ENCODE results near the gene PPCS.

PPCS gene

GRCh38 chr1:42456010-42456753, at the start of gene PPCS, which contains the start of gene ZMYND12:
PPCS (plus strand) TSS chr1:42456543; CDS start chr1:42456566, 23 bp downstream.
ZMYND12 (minus strand) TSS chr1:42456022; CDS start chr1:42455997, 25 bp downstream.
- peak; percentile 84 to 87 (median 85) for DNase-seq (ENCODE audit: low read depth in 3 of 3)

GRCh38 chr1:42414551-42415496, 41.5 kb upstream of the PPCS start:
- no peak for DNase-seq (ENCODE audit: low read depth in 3 of 3)

- no peak for DNase-seq (ENCODE audit: low read depth in 3 of 3)
These were observed 39.2 kb upstream of the PPCS start for GRCh38 chr1:42417166-42417565.

GRCh38 chr1:42418516-42418915, 37.8 kb upstream of the PPCS start:
- no peak for DNase-seq (ENCODE audit: low read depth in 3 of 3)

- no peak for DNase-seq (ENCODE audit: low read depth in 3 of 3)
These were observed 37.1 kb upstream of the PPCS start for GRCh38 chr1:42419126-42419821.

- no peak for DNase-seq (ENCODE audit: low read depth in 3 of 3)
These were observed 36.2 kb upstream of the PPCS start for GRCh38 chr1:42420121-42420520.

GRCh38 chr1:42420911-42421585, 35.3 kb upstream of the PPCS start:
- no peak for DNase-seq (ENCODE audit: low read depth in 3 of 3)

- no peak for DNase-seq (ENCODE audit: low read depth in 3 of 3)
These were observed 33.6 kb upstream of the PPCS start for GRCh38 chr1:42422737-42423136.

GRCh38 chr1:42423681-42424080, 32.7 kb upstream of the PPCS start:
- DNase-seq (ENCODE audit: low read depth in 3 of 3) = no peak

- no peak for DNase-seq (ENCODE audit: low read depth in 3 of 3)
These were observed 32.1 kb upstream of the PPCS start for GRCh38 chr1:42424201-42424600.

GRCh38 chr1:42427240-42427639, 29.1 kb upstream of the PPCS start:
- DNase-seq (ENCODE audit: low read depth in 3 of 3) = no peak

- DNase-seq (ENCODE audit: low read depth in 3 of 3) = no peak
These were observed 26.7 kb upstream of the PPCS start for GRCh38 chr1:42429603-42430002.

- DNase-seq (ENCODE audit: low read depth in 3 of 3) = no peak
These were observed 25.8 kb upstream of the PPCS start for GRCh38 chr1:42430286-42431135.

- DNase-seq (ENCODE audit: low read depth in 3 of 3) = no peak
These were observed 24.8 kb upstream of the PPCS start for GRCh38 chr1:42431514-42431913.

GRCh38 chr1:42432714-42433113, 23.6 kb upstream of the PPCS start:
- DNase-seq (ENCODE audit: low read depth in 3 of 3) = no peak

GRCh38 chr1:42433369-42433768, 23.0 kb upstream of the PPCS start:
- DNase-seq (ENCODE audit: low read depth in 3 of 3) = no peak

GRCh38 chr1:42434340-42434739, 22.0 kb upstream of the PPCS start:
- no peak for DNase-seq (ENCODE audit: low read depth in 3 of 3)

- DNase-seq (ENCODE audit: low read depth in 3 of 3) = no peak
These were observed 16.4 kb upstream of the PPCS start for GRCh38 chr1:42439940-42440339.

- no peak for DNase-seq (ENCODE audit: low read depth in 3 of 3)
These were observed 13.7 kb upstream of the PPCS start for GRCh38 chr1:42442662-42443061.

- DNase-seq (ENCODE audit: low read depth in 3 of 3) = no peak
These were observed 7.1 kb upstream of the PPCS start for GRCh38 chr1:42449256-42449655.

GRCh38 chr1:42450061-42450460, 6.3 kb upstream of the PPCS start:
- DNase-seq (ENCODE audit: low read depth in 3 of 3) = no peak
